Activated CD4-positive, alpha-beta T cell treated with anti-CD3 and anti-CD28 coated beads for 36 hours (primary cell): Measurements from ENCODE around the gene DGCR6L. TPM values are rescaled to one million over a fixed set of nuclear protein-coding genes. Genes with fewer than 3 reads are reported as not detected.
"Not testable (repeated sequence)": the region's sequence is repeated elsewhere in the genome, so short reads cannot be mapped to it uniquely, and the experiment has no call there.

ENCODE experiments used
- ATAC-seq: fragments of 200-7000 bp; cut with Tn5 transposase; one replicate; pipeline ENCODE4 v1.10.0; 2021; ENCODE audit warnings: mild to moderate bottlenecking, moderate library complexity
- CTCF ChIA-PET: fragments of 350-600 bp; sonication (Branson Sonifier 250); formaldehyde crosslinking; loops from one replicate; lab custom pipeline; 2021; ENCODE audit warnings: antibody characterized with exemption; lab: Charles Lee
- POLR2A ChIA-PET: fragments of 350-600 bp; sonication (Branson Sonifier 250); formaldehyde crosslinking; loops from one replicate; lab custom pipeline; 2021; ENCODE audit warnings: antibody characterized with exemption, inconsistent platforms; lab: Charles Lee
- DNase-seq: peaks from one replicate; pipeline ENCODE4 v3.0.0-alpha.2; 2020
- H3K27ac Mint-ChIP-seq: one replicate; pipeline ENCODE4 v1.8.0; 2021; ENCODE audit warnings: mixed read lengths
- H3K27me3 Mint-ChIP-seq: one replicate; pipeline ENCODE4 v1.8.0; 2021; ENCODE audit warnings: mixed read lengths
- H3K36me3 Mint-ChIP-seq: one replicate; pipeline ENCODE4 v1.8.0; 2021; ENCODE audit warnings: low read depth, mixed read lengths
- H3K4me1 Mint-ChIP-seq: one replicate; pipeline ENCODE4 v1.8.0; 2021; ENCODE audit warnings: mixed read lengths
- H3K4me3 Mint-ChIP-seq: one replicate; pipeline ENCODE4 v1.8.0; 2021; ENCODE audit warnings: mild to moderate bottlenecking, moderate library complexity, mixed read lengths
- H3K9me3 Mint-ChIP-seq: one replicate; pipeline ENCODE4 v1.8.0; 2021; ENCODE audit warnings: low read depth, mixed read lengths
- intact Hi-C, 2 experiments: fragments of 100-400 bp; cut with DNase I in 1 of 2; cut with micrococcal nuclease in 1 of 2; formaldehyde crosslinking; loops; one replicate each; pipeline versions ENCODE4 v1.14.2 to v1.15.1; 2022 to 2024; cut with DNase I, micrococcal nuclease
- total RNA-seq, 2 experiments: library from RNA; stranded (reverse); gene quantifications; one replicate each; pipeline ENCODE4 v1.2.3, GENCODE V29; 2021

Gene DGCR6L
- total RNA-seq, 2 experiments from 2014 or later = 22.4 to 24.8 TPM

DNA sequence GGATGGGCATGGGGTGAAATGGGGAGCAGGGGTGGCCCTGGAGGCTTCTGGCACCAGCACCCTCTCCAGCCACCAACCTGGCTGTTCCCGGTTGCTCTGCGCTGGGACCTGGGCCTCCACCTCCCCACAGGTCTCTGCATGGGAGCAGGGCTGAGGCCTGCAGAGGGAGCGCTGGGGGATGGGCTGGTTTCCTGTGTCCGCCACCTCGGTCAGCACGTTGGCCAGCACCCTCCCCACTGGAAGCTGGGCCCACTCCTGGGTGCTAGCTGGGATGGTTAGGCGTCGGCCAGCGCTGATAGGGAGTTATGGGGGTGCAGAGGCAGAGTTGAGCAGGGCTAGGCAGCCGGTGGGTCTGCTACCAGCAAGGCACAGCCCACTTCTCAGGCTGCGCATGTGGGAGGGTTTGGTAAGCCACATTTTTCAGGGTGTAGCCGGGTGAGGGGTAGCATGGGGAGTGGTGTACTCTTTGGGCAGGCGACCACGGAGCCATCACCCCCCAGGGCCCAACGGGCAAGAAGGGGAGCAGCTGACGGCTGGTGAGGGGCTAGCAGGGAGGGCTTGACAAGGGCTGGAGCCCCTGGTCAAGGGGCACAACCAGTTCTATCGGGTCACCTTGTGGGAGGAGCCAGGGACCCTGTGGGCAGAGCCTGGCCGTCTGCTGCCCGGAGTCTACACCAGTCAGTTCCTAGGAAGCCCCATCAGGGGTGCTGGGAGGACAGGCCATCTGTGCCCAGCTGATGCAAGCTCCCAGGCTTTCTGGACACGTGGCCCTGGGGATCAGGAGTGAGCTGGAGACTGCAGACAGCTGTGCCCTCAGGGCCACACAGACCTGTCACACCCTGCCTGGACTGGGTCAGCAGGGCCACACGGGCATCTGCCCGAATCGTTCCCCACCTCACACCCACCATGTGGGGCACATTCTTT, 49.4 kb downstream of the DGCR6L start:
- H3K27ac Mint-ChIP-seq, H3K9me3 Mint-ChIP-seq, H3K27me3 Mint-ChIP-seq, DNase-seq, H3K4me3 Mint-ChIP-seq, intact Hi-C loops, H3K4me1 Mint-ChIP-seq, POLR2A ChIA-PET, ATAC-seq, H3K36me3 Mint-ChIP-seq: not testable (repeated sequence)
- CTCF ChIA-PET = interaction anchor here (1.7 kb wide), 1 partner anchor 113 kb away, joined by 4 read pairs; no protein-coding TSS in a partner anchor

GRCh38 chr22:20269673-20270072, 50.2 kb downstream of the DGCR6L start:
- H3K36me3 Mint-ChIP-seq, DNase-seq, POLR2A ChIA-PET, ATAC-seq, H3K27me3 Mint-ChIP-seq, H3K4me1 Mint-ChIP-seq, H3K4me3 Mint-ChIP-seq, H3K9me3 Mint-ChIP-seq, H3K27ac Mint-ChIP-seq: not testable (repeated sequence)
- CTCF ChIA-PET = interaction anchor here (1.7 kb wide), 1 partner anchor 112 kb away, joined by 4 read pairs; no protein-coding TSS in a partner anchor
- intact Hi-C loops = loop anchor here in 1 of 2 experiments (5.0 kb wide), 1 partner anchor 112 kb away; no protein-coding TSS in a partner anchor

- CTCF ChIA-PET = interaction anchor here (0.5 to 1.7 kb wide), 3 partner anchors 31 to 112 kb away, joined by 3 to 4 read pairs (median 4); no protein-coding TSS in a partner anchor
- H3K27ac Mint-ChIP-seq, H3K4me1 Mint-ChIP-seq, H3K9me3 Mint-ChIP-seq, H3K27me3 Mint-ChIP-seq, H3K36me3 Mint-ChIP-seq, ATAC-seq, POLR2A ChIA-PET, DNase-seq, H3K4me3 Mint-ChIP-seq: not testable (repeated sequence)
- intact Hi-C loops = loop anchor here in 1 of 2 experiments (5.0 kb wide), 1 partner anchor 112 kb away; no protein-coding TSS in a partner anchor
Measured at GRCh38 chr22:20269201-20269600, 50.7 kb downstream of the DGCR6L start.

- Mint-ChIP-seq H3K36me3 (no peaks in the 10 kb centered on the region), H3K27ac (no peak within 1 kb of the TSS), H3K9me3 (no peaks in the 10 kb centered on the region), H3K4me3 (peak within 1 kb of the TSS; percentile 50), H3K4me1 (no peaks in the 10 kb centered on the region), H3K27me3 (peaks cover 4% of the 10 kb centered on the region)
- ChIA-PET POLR2A (no interaction called here), CTCF (interaction anchor here (0.5 to 0.6 kb wide), 2 partner anchors 30 to 77 kb away, joined by 3 to 4 read pairs; no protein-coding TSS in a partner anchor)
- ATAC-seq (peak; percentile 89), DNase-seq (peak; percentile 76)
- intact Hi-C loops = loop anchor here (1.0 to 5.0 kb wide), 3 partner anchors 62 to 111 kb away; no protein-coding TSS in a partner anchor
Measured at GRCh38 chr22:20268279-20269012, 51.4 kb downstream of the DGCR6L start, which contains the start of gene RTN4R. TSS of gene RTN4R (minus strand) at chr22:20268318. CDS start at chr22:20268092, 226 bp downstream.

DNA sequence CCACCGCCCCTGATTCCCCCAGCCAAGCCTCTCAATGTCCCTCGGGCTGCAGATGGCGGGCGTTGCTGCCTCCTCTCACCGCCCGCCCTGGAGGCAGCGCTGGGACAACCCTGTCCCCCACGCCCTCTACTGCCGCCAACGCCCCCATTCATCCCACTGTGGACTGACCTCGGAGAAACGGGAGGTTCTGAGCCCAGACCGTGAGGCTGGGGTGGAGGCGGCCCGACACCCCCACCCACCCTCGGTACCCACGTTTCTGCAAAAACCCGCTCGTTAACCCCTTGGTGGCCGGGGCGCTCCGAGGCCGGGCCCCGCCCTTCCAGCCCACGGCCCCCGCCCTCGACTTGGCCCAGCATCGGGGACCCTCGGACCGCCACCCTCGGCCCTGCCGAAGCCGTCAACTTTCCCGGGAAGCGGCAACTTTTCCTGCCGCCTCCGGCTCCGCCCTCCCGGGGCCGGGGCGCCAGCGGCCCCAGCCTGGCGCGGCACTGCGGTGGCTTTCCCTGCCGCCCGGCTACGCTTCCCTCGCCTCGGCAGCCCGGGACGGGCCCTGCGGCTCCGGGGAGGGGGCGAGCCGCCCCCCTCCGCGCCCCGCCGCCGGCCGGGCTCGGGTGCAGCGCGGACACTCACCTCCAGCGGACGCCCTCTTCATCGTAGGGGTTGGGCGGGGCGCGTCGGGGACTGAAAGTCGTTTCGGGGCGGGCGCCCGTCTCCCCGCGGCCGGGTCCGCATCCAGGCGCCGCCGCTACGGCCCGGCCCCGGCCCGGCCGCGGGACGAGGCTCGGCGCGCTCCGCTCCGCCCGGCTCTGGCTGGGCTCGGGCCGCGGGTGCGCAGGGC, 52.2 kb downstream of the DGCR6L start:
- H3K36me3 Mint-ChIP-seq = no peaks in the 10 kb centered on the region
- ATAC-seq (peak; percentile 20), DNase-seq (peak; percentile 43)
- H3K27me3 Mint-ChIP-seq = peaks cover 4% of the 10 kb centered on the region
- H3K9me3 Mint-ChIP-seq = no peaks in the 10 kb centered on the region
- H3K27ac Mint-ChIP-seq = no peak overlapping the region
- H3K4me1 Mint-ChIP-seq = no peaks in the 10 kb centered on the region
- CTCF ChIA-PET = no interaction called here
- POLR2A ChIA-PET = no interaction called here
- peak overlapping the region; percentile 32 for H3K4me3 Mint-ChIP-seq
- intact Hi-C loops = loop anchor here (1.0 to 5.0 kb wide), 3 partner anchors 61 to 110 kb away; no protein-coding TSS in a partner anchor

DNA sequence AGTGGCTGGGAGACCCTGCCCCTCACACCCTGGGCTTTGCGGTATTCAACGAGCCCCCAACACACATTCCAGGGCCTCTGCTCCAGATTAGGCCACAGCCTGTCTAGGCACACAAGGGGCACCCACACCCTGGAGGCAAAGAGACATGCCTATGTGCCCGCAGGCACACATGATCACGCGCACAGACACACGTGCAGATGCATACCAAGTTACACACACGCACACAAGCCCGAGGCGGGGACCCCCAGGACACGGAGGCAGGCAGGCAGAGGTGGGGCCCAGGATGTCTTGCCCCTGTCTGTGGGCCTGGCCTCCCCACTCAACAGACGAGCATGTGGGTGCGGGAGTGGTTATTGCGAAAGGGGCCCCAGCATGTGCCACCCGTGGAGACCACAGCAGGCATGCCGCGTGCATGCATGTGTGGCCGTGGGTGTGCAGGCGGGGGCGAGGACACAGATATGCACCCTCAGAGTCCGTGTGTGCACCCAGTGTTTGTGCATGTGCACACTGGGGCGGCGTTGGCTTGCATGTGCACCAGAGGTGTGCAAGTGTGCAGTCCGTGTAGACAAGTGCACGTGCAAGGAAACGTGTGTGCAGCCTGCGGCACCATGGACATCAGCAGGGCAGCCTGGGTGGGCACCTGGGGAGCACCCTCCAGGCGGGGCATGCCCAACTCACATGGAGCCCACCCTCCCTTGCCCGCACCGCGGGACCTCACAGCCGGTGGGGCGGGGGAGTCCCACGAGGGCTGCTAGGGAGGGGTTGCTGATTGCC, 53.0 kb downstream of the DGCR6L start:
- ATAC-seq, H3K36me3 Mint-ChIP-seq, H3K27ac Mint-ChIP-seq, H3K27me3 Mint-ChIP-seq, CTCF ChIA-PET, H3K9me3 Mint-ChIP-seq, H3K4me1 Mint-ChIP-seq, POLR2A ChIA-PET: not testable (repeated sequence)
- DNase-seq = peak; percentile 23
- intact Hi-C loops = loop anchor here in 1 of 2 experiments (5.0 kb wide), 1 partner anchor 110 kb away; no protein-coding TSS in a partner anchor
- peak overlapping the region; percentile 32 for H3K4me3 Mint-ChIP-seq

- CTCF ChIA-PET, H3K4me3 Mint-ChIP-seq, H3K36me3 Mint-ChIP-seq, ATAC-seq, H3K4me1 Mint-ChIP-seq, H3K9me3 Mint-ChIP-seq, DNase-seq, H3K27me3 Mint-ChIP-seq, H3K27ac Mint-ChIP-seq: not testable (repeated sequence)
- POLR2A ChIA-PET = interaction anchor here (0.6 kb wide), 1 partner anchor 112 kb away, joined by 3 read pairs; no protein-coding TSS in a partner anchor
- intact Hi-C loops = loop anchor here in 1 of 2 experiments (5.0 kb wide), 1 partner anchor 109 kb away; no protein-coding TSS in a partner anchor
Measured at GRCh38 chr22:20265772-20266666, 53.8 kb downstream of the DGCR6L start.

GRCh38 chr22:20264614-20265452, 55.0 kb downstream of the DGCR6L start:
- no peak overlapping the region for H3K27ac Mint-ChIP-seq
- ATAC-seq (no peak), DNase-seq (no peak)
- H3K27me3 Mint-ChIP-seq = peaks cover 4% of the 10 kb centered on the region
- H3K9me3 Mint-ChIP-seq = no peaks in the 10 kb centered on the region
- H3K4me3 Mint-ChIP-seq = no peak overlapping the region
- H3K36me3 Mint-ChIP-seq = no peaks in the 10 kb centered on the region
- ChIA-PET CTCF (no interaction called here), POLR2A (interaction anchor here (0.6 kb wide), 1 partner anchor 111 kb away, joined by 3 read pairs; no protein-coding TSS in a partner anchor)
- no peaks in the 10 kb centered on the region for H3K4me1 Mint-ChIP-seq
- intact Hi-C loops = loop anchor here in 1 of 2 experiments (5.0 kb wide), 1 partner anchor 108 kb away; no protein-coding TSS in a partner anchor
